AG08395 (cell line): ENCODE measurements around the gene PGLYRP4.

Experiments used
- DNase-seq: peaks from one replicate; pipeline ENCODE4 v3.0.0; 2012; ENCODE audit warnings: mixed read lengths, low spot score

PGLYRP4 gene

GRCh38 chr1:153288634-153289275 lies 59.9 kb downstream of the PGLYRP4 start:
- no peak for DNase-seq
